Fibroblast of skin of scalp (primary cell): ENCODE data around the gene NIF3L1. TPM values are rescaled to one million over a fixed set of nuclear protein-coding genes. Genes with fewer than 3 reads are reported as not detected.
A peak's percentile ranks its signal among the peaks of the same experiment; 100 is the strongest.

Experiments
- DNase-seq: peaks from one replicate; pipeline ENCODE4 v3.0.0-alpha.2; 2013
- polyA plus RNA-seq, 2 experiments: library from polyadenylated mRNA; unstranded; fragments of 120-200 nt; gene quantifications; one replicate each; pipeline ENCODE4 v1.2.1, GENCODE V29; 2013; ENCODE audit not compliant: insufficient read length in 2 of 2

Gene NIF3L1
- polyA plus RNA-seq (2013, experiment 1 of 2; ENCODE audit: insufficient read length) = 23.3 TPM
- 26.9 TPM for polyA plus RNA-seq (2013, experiment 2 of 2; ENCODE audit: insufficient read length)

DNA sequence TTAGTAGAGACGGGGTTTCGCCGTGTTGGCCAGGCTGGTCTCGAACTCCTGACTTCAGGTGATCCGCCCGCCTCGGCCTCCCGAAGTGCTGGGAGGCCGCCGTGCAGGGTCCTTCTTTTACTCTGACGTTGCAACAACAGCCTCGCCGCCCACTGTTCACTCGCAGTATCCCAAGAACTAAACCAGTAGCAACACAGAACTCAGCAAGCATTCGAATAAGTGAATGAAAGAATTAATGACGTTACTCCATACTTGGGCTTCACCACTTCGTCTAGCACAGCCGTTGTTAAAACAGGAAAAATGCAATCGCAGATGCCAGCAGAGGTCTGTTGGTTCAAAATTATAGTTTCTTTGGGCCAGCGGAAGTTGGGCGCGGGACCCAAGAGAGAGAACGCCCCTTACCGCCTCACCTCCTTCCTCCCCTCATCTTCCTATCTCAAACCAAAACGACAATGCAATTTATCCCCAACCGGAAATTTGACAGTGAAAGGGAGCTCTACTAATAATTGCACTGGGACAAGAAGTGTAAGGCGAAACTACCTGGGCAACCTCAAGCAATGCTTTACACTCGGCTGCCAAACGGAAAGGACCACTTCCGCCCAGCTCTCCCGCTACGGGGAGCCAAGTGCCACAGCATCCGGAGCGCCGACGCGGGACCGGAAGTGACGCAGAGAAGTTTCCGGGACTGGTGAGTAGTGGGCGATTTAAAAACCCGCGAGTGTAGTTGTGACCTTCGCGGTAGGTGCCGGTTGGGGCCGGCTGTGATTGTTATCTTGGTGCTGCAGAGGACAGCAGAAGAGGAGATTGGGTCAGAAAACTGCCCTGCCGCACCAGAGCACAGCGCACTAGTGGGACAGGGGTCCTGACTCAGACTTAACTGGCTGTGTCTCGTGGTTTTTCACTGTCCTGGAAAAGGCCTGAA lies at the start of gene NIF3L1, which contains the start of gene PPIL3:
Gene NIF3L1, plus strand, starts transcription at position 668 of the 922 bp plus-strand sequence. CDS start 2,573 bp downstream, outside the sequence.
Gene PPIL3, minus strand, starts transcription at position 374 of the 922 bp plus-strand sequence. CDS start 1,462 bp downstream, outside the sequence.
- DNase-seq = peak; percentile 99

DNA sequence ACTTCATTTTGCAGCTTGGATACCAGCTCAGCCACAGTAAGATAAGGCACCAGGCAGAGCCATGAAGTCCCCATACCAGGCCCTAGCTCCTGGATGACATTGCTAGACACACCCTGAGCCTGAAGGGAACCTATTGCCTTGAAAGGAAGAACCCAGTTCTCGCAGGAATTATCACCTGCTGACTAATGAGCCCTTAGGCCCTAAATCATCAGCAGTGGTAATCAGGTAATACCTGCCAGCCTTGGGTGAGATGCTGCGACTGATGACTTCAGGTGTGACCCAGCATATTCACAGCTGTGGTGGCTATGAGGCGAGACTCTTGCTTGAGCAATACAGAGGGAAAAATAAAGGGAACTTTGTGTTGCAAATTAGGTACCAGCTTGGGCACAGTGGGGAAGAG lies 49.7 kb upstream of the NIF3L1 start:
- DNase-seq = no peak

DNA sequence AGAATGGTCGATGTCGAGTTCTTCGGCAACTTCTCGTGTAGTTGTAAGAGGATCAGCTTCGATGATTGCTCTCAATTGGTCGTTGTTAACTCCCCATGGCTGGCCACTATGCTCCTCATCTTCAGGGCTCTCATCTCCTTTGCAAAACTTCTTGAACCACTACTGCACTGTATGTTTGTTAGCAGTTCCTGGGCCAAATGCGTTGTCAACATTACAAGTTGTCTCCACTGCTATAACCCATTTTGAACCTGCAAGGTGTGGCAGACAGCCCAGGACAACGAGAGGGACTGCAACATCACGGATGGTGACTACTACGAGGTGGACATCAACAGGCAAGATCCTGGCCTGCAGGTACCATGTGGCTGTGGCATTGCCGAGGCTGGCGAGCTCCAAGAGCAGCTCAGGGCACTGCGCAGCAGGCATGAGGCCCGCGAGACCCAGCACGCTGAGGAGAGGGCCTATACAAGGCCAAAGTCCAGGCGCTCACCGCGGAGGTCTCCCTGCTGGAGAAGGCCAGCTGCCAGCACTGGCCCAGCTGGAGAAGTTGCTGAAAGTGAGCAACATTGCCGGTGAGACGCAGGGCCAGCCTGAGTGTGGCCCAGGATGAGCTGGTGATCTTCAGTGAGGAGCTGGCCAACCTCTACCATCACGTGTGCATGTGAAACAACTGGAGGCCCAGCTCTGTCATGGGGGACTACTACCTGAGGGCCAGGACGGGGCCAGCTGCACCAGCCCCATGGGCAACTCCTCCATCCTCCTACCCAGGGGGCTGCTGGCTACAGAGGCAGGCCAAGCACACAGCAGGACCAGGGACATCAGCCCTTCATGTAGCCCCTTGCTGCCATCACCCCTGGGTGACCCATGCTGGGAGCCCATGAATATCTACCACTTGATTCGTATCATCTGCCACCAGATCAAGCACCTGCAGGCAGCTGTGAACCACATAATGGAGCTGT lies 44.9 kb upstream of the NIF3L1 start:
- no peak for DNase-seq

DNA sequence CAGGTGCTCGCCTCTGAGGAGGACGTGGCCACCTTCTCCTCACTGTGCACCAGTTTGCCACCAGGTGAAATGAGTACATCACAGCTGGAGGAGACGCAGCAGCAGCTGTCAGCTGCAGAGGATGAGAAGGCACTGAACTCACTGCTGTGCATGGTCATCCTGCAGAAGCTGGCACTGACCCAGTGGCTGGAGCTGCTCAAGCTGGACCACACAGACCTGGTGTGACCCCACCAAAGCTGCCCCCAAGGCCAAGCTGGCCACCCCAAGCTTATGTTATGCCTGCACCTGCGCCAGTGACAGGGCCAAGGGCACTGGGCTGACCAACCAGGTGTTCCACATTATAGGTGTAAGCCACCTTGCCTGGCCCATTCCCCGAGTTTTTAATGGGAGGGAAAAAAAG lies 44.0 kb upstream of the NIF3L1 start:
- no peak for DNase-seq

DNA sequence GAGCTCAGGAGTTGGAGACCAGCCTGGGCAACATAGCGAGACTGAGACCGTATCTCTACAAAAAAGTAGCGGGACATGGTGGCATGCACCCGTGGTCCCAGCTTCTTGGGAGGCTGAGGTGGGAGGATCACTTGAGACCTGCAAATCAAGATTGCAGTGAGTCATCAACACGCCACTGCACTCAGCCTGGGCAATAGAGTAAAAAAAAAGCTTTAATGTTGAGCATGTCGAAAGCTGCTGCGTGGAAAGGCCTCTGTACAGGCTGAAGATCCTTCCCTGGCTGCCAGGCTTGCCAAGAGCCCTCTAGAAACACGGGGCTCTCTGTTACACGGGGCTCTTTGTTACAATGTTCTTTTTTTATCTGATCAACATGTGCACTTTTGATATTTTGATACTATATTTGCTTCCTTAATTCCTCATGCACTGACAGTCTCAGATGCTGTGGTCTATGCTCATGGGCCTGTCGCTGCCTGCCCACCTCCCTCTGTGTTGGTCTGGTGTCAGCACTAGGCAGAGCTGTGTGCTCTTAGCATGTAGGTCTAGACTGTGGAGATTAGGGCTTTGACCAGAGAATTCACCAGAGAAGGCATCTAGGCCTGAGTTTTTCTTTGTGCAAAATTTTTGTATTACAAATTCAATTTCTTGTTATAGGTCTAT lies 43.4 kb upstream of the NIF3L1 start:
- no peak for DNase-seq

- no peak for DNase-seq
These were observed 41.9 kb upstream of the NIF3L1 start for GRCh38 chr2:200847269-200847668.

- no peak for DNase-seq
These were observed 41.2 kb upstream of the NIF3L1 start for GRCh38 chr2:200847939-200848338.

DNA sequence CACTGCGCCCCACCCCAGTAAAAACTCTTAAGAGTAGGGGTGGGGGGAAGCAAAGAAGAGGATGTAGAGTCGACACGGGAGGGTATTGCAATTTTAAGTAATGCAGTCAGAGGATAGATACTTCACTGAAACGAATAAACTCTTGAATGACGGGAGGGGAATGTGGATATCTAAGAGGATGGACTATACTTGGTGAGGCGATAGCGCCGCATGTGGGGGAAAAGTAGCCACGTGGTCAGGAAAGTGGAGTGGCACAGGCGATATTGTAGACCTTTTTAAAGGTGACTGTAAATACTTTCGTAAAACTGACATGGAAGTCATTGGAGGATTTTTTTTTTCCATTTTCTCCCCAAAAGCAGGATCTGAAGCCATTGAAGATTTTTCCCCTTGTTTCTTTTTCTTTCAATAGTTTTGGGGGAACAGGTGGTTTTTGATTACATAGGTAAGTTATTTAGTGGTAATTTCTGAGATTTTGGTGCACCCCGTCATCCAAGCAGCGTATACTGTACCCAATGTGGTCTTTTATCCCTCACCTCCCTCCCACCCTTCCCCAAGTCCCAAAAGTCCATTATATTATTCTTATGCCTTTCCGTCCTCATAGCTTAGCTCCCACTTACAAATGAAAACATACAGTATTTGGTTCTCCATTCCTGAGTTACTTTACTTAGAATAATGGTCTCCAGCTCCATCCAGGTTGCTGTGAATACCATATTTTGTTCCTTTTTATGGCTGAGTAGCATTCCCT lies 38.5 kb upstream of the NIF3L1 start:
- no peak for DNase-seq

- DNase-seq = no peak
These were observed 37.5 kb upstream of the NIF3L1 start for GRCh38 chr2:200851398-200852248.

GRCh38 chr2:200852605-200853004 lies 36.6 kb upstream of the NIF3L1 start:
- DNase-seq = no peak

DNA sequence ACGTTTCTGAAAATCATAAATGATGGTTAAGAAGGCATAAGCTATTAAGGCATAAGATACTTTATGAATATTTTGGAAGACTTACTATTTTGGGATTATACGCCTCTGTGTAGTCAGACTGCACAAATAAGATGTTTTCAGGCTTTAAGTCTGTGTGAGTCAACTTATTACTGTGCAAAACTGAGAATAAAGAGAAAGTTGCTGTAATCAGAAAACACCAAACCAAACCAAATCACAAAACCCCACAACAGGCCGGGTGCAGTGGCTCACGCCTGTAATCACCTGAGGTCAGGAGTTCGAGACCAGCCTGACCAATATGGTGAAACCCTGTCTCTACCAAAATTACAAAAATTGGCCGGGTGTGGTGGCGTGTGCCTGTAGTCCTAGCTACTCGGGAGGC lies 32.4 kb upstream of the NIF3L1 start:
- DNase-seq = no peak

DNA sequence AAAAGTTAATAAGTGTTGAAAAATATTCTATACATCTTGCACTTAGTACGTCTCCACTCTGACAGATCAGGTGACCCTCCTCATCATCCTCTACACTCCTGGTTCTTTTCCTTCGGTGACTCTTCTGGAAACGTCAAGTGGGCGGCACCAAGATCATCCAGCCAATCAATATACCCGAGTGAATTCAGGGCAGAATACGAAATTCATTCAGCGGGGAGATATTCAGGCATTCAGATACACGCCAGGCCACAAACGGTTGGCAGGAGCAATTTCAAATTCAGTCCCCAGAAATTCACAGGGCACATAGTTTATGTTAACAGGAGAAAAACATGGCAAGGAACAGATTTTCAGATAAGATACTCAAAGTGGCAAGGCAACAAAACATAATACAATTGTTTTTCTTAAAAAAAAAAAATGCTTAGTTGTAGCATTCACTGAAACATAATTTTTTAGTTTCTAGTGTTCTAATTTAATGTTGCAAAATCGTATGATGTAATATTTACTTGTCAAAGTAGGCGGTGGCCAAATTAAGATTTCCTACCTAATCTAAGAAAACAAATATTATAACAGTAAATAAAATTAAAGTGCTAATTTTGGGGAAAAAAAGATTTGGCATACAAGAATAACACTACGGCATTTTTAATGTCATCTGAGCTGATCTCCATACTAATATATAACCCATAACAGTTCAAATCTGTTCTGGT lies 28.9 kb upstream of the NIF3L1 start:
- no peak for DNase-seq

GRCh38 chr2:200861617-200862155 lies 27.5 kb upstream of the NIF3L1 start:
- DNase-seq = no peak

GRCh38 chr2:200862532-200863000 lies 26.6 kb upstream of the NIF3L1 start:
- peak; percentile 47 for DNase-seq

DNA sequence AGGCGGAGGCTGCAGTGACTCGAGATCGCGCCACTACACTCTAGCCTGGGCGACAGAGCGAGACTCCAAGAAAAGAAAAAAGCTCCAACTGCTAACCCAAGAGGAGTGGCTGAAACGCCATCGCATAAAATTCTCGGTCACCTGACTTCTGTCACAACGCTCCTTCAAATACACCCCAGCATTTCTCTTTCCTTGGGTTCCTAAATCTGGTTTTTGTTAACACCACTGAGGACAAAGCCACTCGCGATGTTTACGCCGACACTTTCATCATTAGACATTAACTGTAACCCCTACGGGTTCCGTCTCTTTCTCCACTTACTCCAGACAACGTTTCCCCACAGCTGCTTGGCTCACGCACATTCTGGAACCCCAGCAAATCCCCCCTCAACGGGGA lies 25.4 kb upstream of the NIF3L1 start:
- no peak for DNase-seq

DNA sequence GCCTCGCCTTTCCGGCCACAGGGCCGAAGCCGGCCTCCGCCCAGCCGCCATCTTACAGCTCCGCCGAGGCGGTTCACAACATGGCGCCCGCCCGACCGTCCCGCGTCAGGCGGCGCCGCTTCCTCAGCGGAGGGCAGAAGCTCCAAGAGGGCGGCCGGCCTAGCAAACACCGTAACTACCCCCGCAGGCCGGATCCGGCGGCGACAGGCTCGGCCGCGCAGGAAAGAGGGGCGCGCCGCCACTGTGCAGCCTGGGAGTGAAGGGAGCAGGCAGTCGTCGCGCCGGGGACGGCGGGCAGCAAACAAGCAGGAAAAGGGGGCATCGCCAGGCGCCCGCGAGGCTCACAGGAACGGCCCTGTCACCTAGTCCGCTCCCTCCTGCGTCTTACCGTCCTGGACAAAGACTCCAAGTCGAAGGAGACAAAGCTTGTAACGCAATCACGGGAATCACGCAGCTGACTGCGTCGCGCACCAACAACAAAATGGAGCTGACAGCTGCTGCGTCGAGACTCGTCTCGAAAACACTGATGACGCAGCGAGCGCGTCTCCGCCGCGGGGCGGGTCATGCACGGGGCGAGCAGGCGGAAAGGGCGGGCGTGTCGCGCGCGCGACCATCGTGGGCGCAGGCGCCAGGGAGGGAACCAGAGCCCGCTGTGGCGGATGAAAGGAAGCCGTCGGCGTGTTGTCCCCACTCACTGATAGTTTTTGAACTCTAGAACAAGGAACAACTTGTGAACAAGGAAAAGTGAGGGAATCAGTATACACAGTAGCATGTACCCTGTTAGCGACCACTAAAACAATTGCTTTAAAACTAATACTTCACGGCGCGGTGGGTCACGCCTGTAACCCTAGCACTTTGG lies 24.8 kb upstream of the NIF3L1 start, which contains the start of gene CLK1:
Gene CLK1, minus strand, starts transcription at position 483 of the 859 bp plus-strand sequence. CDS start 2,796 bp downstream, outside the sequence.
- peak; percentile 95 for DNase-seq

DNA sequence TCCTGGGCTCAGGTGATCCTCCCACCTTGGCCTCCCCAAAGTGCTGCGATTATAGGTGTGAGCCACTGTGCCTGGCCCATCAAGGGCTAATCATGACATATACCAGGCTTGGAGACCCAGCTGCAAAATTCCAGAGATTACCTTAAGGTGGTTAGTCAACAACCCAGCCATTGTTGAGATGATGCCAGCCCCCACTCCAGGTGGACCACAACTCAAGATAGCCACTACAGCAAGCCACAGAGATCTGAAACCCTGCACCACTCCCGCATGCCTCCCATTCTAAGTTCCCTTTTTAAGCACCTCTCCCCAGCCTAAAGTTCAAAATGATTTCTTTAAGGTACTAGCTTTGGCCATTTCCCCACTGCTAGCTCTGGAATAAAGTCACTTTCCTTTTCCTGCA lies 20.2 kb upstream of the NIF3L1 start:
- no peak for DNase-seq

GRCh38 chr2:200871151-200871550 lies 18.0 kb upstream of the NIF3L1 start:
- no peak for DNase-seq
